SK-N-SH (cell line): ENCODE data around the gene DIRAS2.

Experiments used
- CTCF ChIP-seq: fragments of 200-600 bp; sonication (generic); IDR thresholded peaks from 2 replicates; pipeline ENCODE4 v1.6.1; 2017; ENCODE audit warnings: antibody characterized with exemption, mild to moderate bottlenecking, moderate library complexity
- FOXM1 ChIP-seq: IDR thresholded peaks from 2 replicates; pipeline ENCODE4 v1.4.0; 2012; ENCODE audit warnings: low read depth, mild to moderate bottlenecking
- MAX ChIP-seq: IDR thresholded peaks from 2 replicates; pipeline ENCODE4 v1.4.0; 2012; ENCODE audit warnings: low read depth
- NRF1 ChIP-seq: IDR thresholded peaks from 2 replicates; pipeline ENCODE4 v1.6.1; 2012; ENCODE audit warnings: low read depth, mild to moderate bottlenecking, low read length
- PBX3 ChIP-seq: IDR thresholded peaks from 2 replicates; pipeline ENCODE4; 2012
- POLR2AphosphoS5 ChIP-seq: IDR thresholded peaks from 2 replicates; pipeline ENCODE4 v1.6.1; 2012; ENCODE audit warnings: low read depth, low read length
- RFX5 ChIP-seq: IDR thresholded peaks from 2 replicates; pipeline ENCODE4 v1.6.1; 2012; ENCODE audit warnings: mild to moderate bottlenecking, improper control_type of control experiment, low read length
- SMC3 ChIP-seq: IDR thresholded peaks from 2 replicates; pipeline ENCODE4 v1.6.1; 2012; ENCODE audit warnings: low read depth, low read length, improper control_type of control experiment
- TAF1 ChIP-seq: IDR thresholded peaks from 2 replicates; pipeline ENCODE4 v1.6.1; 2012; ENCODE audit warnings: low read depth, mild to moderate bottlenecking, low read length, moderate library complexity, borderline replicate concordance
- TCF12 ChIP-seq: IDR thresholded peaks from 2 replicates; pipeline ENCODE4 v1.4.0; 2012

GRCh38 chr9:90659650-90660364 lies 17.2 kb upstream of the DIRAS2 start:
- no peak for TF ChIP-seq NRF1
- TF ChIP-seq MAX = no peak
- no peak for TF ChIP-seq PBX3
- TF ChIP-seq POLR2AphosphoS5 = no peak
- TF ChIP-seq CTCF = no peak
- TF ChIP-seq TCF12 = peak; percentile 40; the same call in 1 of the 2 replicates
- TF ChIP-seq FOXM1 = no peak
- TF ChIP-seq SMC3 = no peak
- no peak for TF ChIP-seq TAF1
- TF ChIP-seq RFX5 = no peak
